Astrocyte of the spinal cord (primary cell): Measurements from ENCODE around the gene ITSN1.
"Not testable (repeated sequence)": the region's sequence is repeated elsewhere in the genome, so short reads cannot be mapped to it uniquely, and the experiment has no call there.

Experiments used
- DNase-seq: peaks from one replicate; pipeline ENCODE4 v3.0.0; 2011; ENCODE audit warnings: low read depth, low spot score
- H3K4me3 ChIP-seq: 2 replicates; pipeline ENCODE4 v1.5.1; 2011; ENCODE audit warnings: low read depth, mild to moderate bottlenecking, low read length, moderate library complexity
- CTCF ChIP-seq: IDR thresholded peaks from 2 replicates; pipeline ENCODE4 v1.5.1; 2012; ENCODE audit warnings: low read depth, mild to moderate bottlenecking, low read length, inconsistent platforms
- in situ Hi-C: cut with HindIII; loops from 2 replicates; pipeline ENCODE4 v1.10.0; 2017; ENCODE audit warnings: low sequenced_read_pairs

The ITSN1 gene

GRCh38 chr21:33924079-33924765 is 281.9 kb downstream of the ITSN1 start:
- DNase-seq: peak; percentile 76
- no peak overlapping the region for H3K4me3 ChIP-seq
- peak; percentile 85 for TF ChIP-seq CTCF
- in situ Hi-C loops: no loop called here

- in situ Hi-C loops: no loop called here
- no peak for TF ChIP-seq CTCF
- no peak overlapping the region for H3K4me3 ChIP-seq
- DNase-seq: no peak
These were observed 282.4 kb downstream of the ITSN1 start for GRCh38 chr21:33924766-33925100.

GRCh38 chr21:33926248-33926647 is 283.9 kb downstream of the ITSN1 start:
- H3K4me3 ChIP-seq, DNase-seq, in situ Hi-C loops: not testable (repeated sequence)

GRCh38 chr21:33931052-33931798 is 288.9 kb downstream of the ITSN1 start:
- peak overlapping the region; percentile 38 for H3K4me3 ChIP-seq
- in situ Hi-C loops, DNase-seq: not testable (repeated sequence)

GRCh38 chr21:33931799-33932390 is 289.6 kb downstream of the ITSN1 start:
- no peak for DNase-seq
- in situ Hi-C loops: no loop called here
- peak overlapping the region; percentile 38 for H3K4me3 ChIP-seq
- no peak for TF ChIP-seq CTCF

- no peak for TF ChIP-seq CTCF
- H3K4me3 ChIP-seq: no peak overlapping the region
- in situ Hi-C loops: no loop called here
- DNase-seq: no peak
These were observed 290.4 kb downstream of the ITSN1 start for GRCh38 chr21:33932731-33933130.

GRCh38 chr21:33936301-33937038 is 294.2 kb downstream of the ITSN1 start:
- no peak overlapping the region for H3K4me3 ChIP-seq
- no peak for TF ChIP-seq CTCF
- in situ Hi-C loops: no loop called here
- DNase-seq: no peak
